Endothelial cell of umbilical vein (primary cell): ENCODE data around the gene FOXO6. TPM values are rescaled to one million over a fixed set of nuclear protein-coding genes. Genes with fewer than 3 reads are reported as not detected.

Experiments used
- BruUV-seq: library from RNA; stranded (reverse); fragments of 400-500 nt; replicated peaks from 2 replicates; lab custom pipeline; 2021; lab: Mats Ljungman, UMichigan
- CTCF ChIA-PET: fragments of 300-600, 350-600 bp; sonication (Branson Sonifier 250); formaldehyde crosslinking; loops from one replicate; lab custom pipeline; 2021; ENCODE audit warnings: antibody characterized with exemption, inconsistent platforms; lab: Charles Lee
- POLR2A ChIA-PET: fragments of 300-600, 350-600 bp; sonication (Branson Sonifier 250); formaldehyde crosslinking; loops from one replicate; lab custom pipeline; 2021; ENCODE audit warnings: antibody characterized with exemption, inconsistent platforms; lab: Charles Lee
- DNase-seq: peaks from one replicate; pipeline ENCODE4 v3.0.0-alpha.2; 2011; ENCODE audit warnings: low read depth, low spot score
- FAIRE-seq: peaks from 2 replicates; lab custom pipeline; 2011; peaks lifted over from hg19 to GRCh38; lab: Jason Lieb, UNC
- H2AFZ ChIP-seq: 2 replicates; pipeline ENCODE4 v1.6.0; 2012; ENCODE audit warnings: low read depth, low read length, control low read depth, inconsistent platforms
- H3K27ac ChIP-seq: 2 replicates; pipeline ENCODE4 v1.5.1; 2011; ENCODE audit warnings: low read depth, mild to moderate bottlenecking, control low read depth, low read length, moderate library complexity; ENCODE audit not compliant: insufficient read depth
- H3K27me3 ChIP-seq, 2 experiments: 2 replicates each; pipeline versions ENCODE4 v1.6.0 to v1.6.1; 2011; ENCODE audit warnings: low read length in 2 of 2, mixed read lengths in 1 of 2; ENCODE audit not compliant: control insufficient read depth in 2 of 2, insufficient read depth in 2 of 2
- H3K36me3 ChIP-seq, 2 experiments: 2 replicates in 1 of 2; 3 replicates in 1 of 2; pipeline ENCODE4 v1.5.1; 2011; ENCODE audit warnings: low read length in 2 of 2, mild to moderate bottlenecking in 1 of 2, moderate library complexity in 1 of 2; ENCODE audit not compliant: control insufficient read depth in 2 of 2, insufficient read depth in 2 of 2; ENCODE audit errors: extremely low read depth in 1 of 2
- H3K4me1 ChIP-seq: 3 replicates; pipeline ENCODE4 v1.5.1; 2011; ENCODE audit warnings: mild to moderate bottlenecking, low read length; ENCODE audit not compliant: control insufficient read depth, insufficient read depth; ENCODE audit errors: extremely low read depth
- H3K4me2 ChIP-seq: 2 replicates; pipeline ENCODE4 v1.6.1; 2011; ENCODE audit warnings: low read length, control low read depth, mixed read lengths; ENCODE audit not compliant: insufficient read depth
- H3K4me3 ChIP-seq, 3 experiments: fragments of 200-600 bp in 1 of 3; sonication (generic), shearing (Covaris generic) in 1 of 3; replicated peaks in 1 of 3; 2 replicates each; pipeline ENCODE4 v1.5.1; 2011 to 2016; ENCODE audit warnings: control low read depth in 3 of 3, low read length in 3 of 3, mild to moderate bottlenecking in 2 of 3, inconsistent platforms in 1 of 3, low read depth in 1 of 3, moderate library complexity in 1 of 3; ENCODE audit not compliant: insufficient read depth in 1 of 3
- H3K79me2 ChIP-seq: 2 replicates; pipeline ENCODE4 v1.6.0; 2012; ENCODE audit warnings: low read length, inconsistent platforms; ENCODE audit not compliant: control insufficient read depth, insufficient read depth
- H3K9ac ChIP-seq: replicated peaks from 2 replicates; pipeline ENCODE3; 2011; ENCODE audit warnings: low read length, control low read depth; ENCODE audit not compliant: insufficient read depth; ENCODE audit errors: extremely low read depth
- H3K9me1 ChIP-seq: replicated peaks from 3 replicates; pipeline ENCODE4 v1.6.0; 2011; ENCODE audit warnings: mild to moderate bottlenecking, low read length; ENCODE audit not compliant: control insufficient read depth, insufficient read depth; ENCODE audit errors: extremely low read depth
- H3K9me3 ChIP-seq: replicated peaks from 2 replicates; pipeline ENCODE4 v1.5.1; 2012; ENCODE audit warnings: low read length, inconsistent platforms; ENCODE audit not compliant: control insufficient read depth, insufficient read depth
- H4K20me1 ChIP-seq: replicated peaks from 2 replicates; pipeline ENCODE3; 2011; ENCODE audit warnings: mild to moderate bottlenecking, low read length; ENCODE audit not compliant: control insufficient read depth, insufficient read depth; ENCODE audit errors: extremely low read depth
- EZH2 ChIP-seq: IDR thresholded peaks from 2 replicates; pipeline ENCODE4 v1.6.1; 2012; ENCODE audit warnings: borderline replicate concordance, low read depth, mild to moderate bottlenecking, moderate library complexity, low read length, inconsistent platforms; ENCODE audit not compliant: severe bottlenecking
- FOS ChIP-seq: IDR thresholded peaks from 2 replicates; pipeline ENCODE4 v1.6.1; 2011; ENCODE audit warnings: mild to moderate bottlenecking, low read length, moderate library complexity, borderline replicate concordance; ENCODE audit not compliant: insufficient read depth
- GATA2 ChIP-seq: IDR thresholded peaks from 2 replicates; pipeline ENCODE4 v1.7.0; 2011; ENCODE audit warnings: low read depth, mild to moderate bottlenecking, moderate library complexity, mixed read lengths, low read length; ENCODE audit not compliant: insufficient read length, insufficient read depth
- JUN ChIP-seq: IDR thresholded peaks from 2 replicates; pipeline ENCODE4 v1.6.1; 2011; ENCODE audit warnings: borderline replicate concordance, low read depth; ENCODE audit not compliant: insufficient read length, insufficient read depth
- MYC ChIP-seq: IDR thresholded peaks from one replicate; pipeline ENCODE4 v1.6.1; 2011; ENCODE audit warnings: mild to moderate bottlenecking, low read depth, low read length
- POLR2A ChIP-seq: IDR thresholded peaks from 2 replicates; pipeline ENCODE4 v1.6.1; 2012; ENCODE audit warnings: low read depth, mild to moderate bottlenecking, control low read depth, low read length
- POLR2AphosphoS5 ChIP-seq: IDR thresholded peaks from 2 replicates; pipeline ENCODE4 v1.6.1; 2012; ENCODE audit warnings: low read depth, mild to moderate bottlenecking, control low read depth, low read length, moderate library complexity; ENCODE audit not compliant: insufficient read depth
- dilution Hi-C: fragments of 300-500 bp; cut with MboI; formaldehyde crosslinking; loops from one replicate; pipeline ENCODE4 v1.15.0; 2019; ENCODE audit warnings: low sequenced_read_pairs; ENCODE audit not compliant: extremely low pct_ligation_motif_present
- intact Hi-C: fragments of 100-400 bp; cut with micrococcal nuclease; formaldehyde crosslinking; loops from one replicate; pipeline ENCODE4 v1.10.0; 2022
- polyA plus RNA-seq, 4 experiments: library from polyadenylated mRNA; depleted of rRNA in 3 of 4; stranded (reverse) in 3 of 4; unstranded in 1 of 4; fragments of >200 nt; gene quantifications; 2 replicates each; pipeline versions ENCODE4 v1.2.1 to v1.2.3, GENCODE V29; 2011 to 2012; ENCODE audit warnings: missing spikeins in 1 of 4
- total RNA-seq: library from RNA; stranded (reverse); gene quantifications from 2 replicates; pipeline ENCODE4 v1.2.3, GENCODE V29; 2021
- TF ChIP-seq, protein P1 (sequence below), 2 donors: IDR thresholded peaks; 1 replicate in 1 of 2; 2 replicates in 1 of 2; pipeline ENCODE4 v1.5.1; 2011; ENCODE audit warnings: low read length in 2 of 2, mild to moderate bottlenecking in 2 of 2, moderate library complexity in 2 of 2, control low read depth in 1 of 2, inconsistent platforms in 1 of 2, low read depth in 1 of 2; ENCODE audit not compliant: insufficient read depth in 1 of 2; ENCODE audit errors: extremely low read depth in 1 of 2
- TF ChIP-seq, protein P2 (sequence below): IDR thresholded peaks from 2 replicates; pipeline ENCODE4 v1.6.1; 2011; ENCODE audit not compliant: insufficient read depth, insufficient read length

FOXO6 gene
- total and polyA plus RNA-seq, 2 donors (not counting 3 experiments of a cell fraction or from before 2014, with no cell fraction given) = 0.04 to 0.38 TPM

DNA sequence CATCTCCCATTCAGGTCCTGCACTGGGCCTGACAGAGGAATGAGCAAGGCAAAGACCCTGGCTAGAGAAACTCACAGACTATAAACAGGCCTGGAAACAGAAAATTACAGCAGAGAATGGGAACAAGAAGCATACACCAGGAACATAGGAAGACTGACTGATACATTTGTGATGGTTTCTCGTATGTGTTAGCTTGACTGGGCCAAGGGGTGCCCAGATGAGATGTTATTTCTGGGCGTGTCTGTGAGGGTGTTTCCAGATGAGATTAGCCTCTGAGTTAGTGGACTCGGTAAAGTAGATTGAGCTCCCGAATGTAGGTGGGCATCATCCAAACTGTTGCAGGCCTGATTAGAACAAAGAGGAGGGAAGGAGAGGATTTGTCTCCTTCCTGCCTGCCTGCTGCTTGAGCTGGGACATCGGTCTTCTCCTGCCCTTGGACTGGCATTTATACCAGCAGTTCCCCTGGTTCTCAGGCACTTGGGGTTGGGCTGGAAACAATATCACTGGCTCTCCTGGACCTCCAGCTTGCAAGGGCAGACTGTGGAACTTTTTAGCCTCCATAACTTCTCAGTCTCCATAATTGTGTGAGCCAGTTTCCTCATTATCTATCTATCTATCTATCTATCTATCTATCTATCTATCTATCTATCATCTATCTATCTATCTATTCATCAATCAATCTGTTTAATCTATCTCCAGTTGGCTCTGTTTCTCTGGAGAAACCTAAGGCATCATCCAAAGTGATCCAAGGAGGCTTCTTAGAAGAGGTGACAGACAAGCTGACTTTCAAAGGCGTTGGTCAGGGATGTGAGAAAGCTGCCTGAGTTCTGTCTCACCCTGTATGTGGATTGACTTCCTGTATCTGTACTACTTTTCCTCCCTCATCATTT is 9.7 kb upstream of the FOXO6 start:
- FAIRE-seq = no peak
- H3K27me3 ChIP-seq = peaks cover 4 to 7% of the 10 kb centered on the region in 2 experiments
- no TSS peak for BruUV-seq
- intact Hi-C loops (no loop called here), dilution Hi-C loops (no loop called here)
- no peaks in the 10 kb centered on the region for H3K36me3 ChIP-seq
- H3K27ac ChIP-seq = no peak overlapping the region
- H3K4me3 ChIP-seq = no peak overlapping the region
- no peak for TF ChIP-seq FOS
- TF ChIP-seq EZH2 = no peak
- TF ChIP-seq JUN = no peak
- TF ChIP-seq, protein P1, sequence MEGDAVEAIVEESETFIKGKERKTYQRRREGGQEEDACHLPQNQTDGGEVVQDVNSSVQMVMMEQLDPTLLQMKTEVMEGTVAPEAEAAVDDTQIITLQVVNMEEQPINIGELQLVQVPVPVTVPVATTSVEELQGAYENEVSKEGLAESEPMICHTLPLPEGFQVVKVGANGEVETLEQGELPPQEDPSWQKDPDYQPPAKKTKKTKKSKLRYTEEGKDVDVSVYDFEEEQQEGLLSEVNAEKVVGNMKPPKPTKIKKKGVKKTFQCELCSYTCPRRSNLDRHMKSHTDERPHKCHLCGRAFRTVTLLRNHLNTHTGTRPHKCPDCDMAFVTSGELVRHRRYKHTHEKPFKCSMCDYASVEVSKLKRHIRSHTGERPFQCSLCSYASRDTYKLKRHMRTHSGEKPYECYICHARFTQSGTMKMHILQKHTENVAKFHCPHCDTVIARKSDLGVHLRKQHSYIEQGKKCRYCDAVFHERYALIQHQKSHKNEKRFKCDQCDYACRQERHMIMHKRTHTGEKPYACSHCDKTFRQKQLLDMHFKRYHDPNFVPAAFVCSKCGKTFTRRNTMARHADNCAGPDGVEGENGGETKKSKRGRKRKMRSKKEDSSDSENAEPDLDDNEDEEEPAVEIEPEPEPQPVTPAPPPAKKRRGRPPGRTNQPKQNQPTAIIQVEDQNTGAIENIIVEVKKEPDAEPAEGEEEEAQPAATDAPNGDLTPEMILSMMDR (IDR thresholded peaks at IDR 0.05; ENCODE audit: extremely low read depth in 1 of 2, insufficient read depth in 1 of 2, low read depth in 1 of 2, low read length in 2 of 2) = no peak
- TF ChIP-seq GATA2 = no peak
- TF ChIP-seq POLR2A = no peak
- no peak for TF ChIP-seq MYC
- TF ChIP-seq, protein P2, sequence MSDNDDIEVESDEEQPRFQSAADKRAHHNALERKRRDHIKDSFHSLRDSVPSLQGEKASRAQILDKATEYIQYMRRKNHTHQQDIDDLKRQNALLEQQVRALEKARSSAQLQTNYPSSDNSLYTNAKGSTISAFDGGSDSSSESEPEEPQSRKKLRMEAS = no peak
- no peak for TF ChIP-seq POLR2AphosphoS5
- H3K9ac ChIP-seq = no peak overlapping the region
- no peaks in the 10 kb centered on the region for H3K79me2 ChIP-seq
- no peak for DNase-seq
- CTCF ChIA-PET = interaction anchor here (0.6 to 1.4 kb wide), 4 partner anchors 10 to 69 kb away, joined by 3 to 4 read pairs (median 3); no protein-coding TSS in a partner anchor
- no peak overlapping the region for H2AFZ ChIP-seq
- H3K9me1 ChIP-seq = no peaks in the 10 kb centered on the region
- H4K20me1 ChIP-seq = no peaks in the 10 kb centered on the region
- POLR2A ChIA-PET = no interaction called here
- no peak overlapping the region for H3K4me2 ChIP-seq
- no peaks in the 10 kb centered on the region for H3K9me3 ChIP-seq
- no peaks in the 10 kb centered on the region for H3K4me1 ChIP-seq
